NCI-H460 (cell line): ENCODE results near the gene MAD1L1. TPM values are rescaled to one million over a fixed set of nuclear protein-coding genes. Genes with fewer than 3 reads are reported as not detected.

Experiments
- DNase-seq: peaks from one replicate; pipeline ENCODE4 v3.0.0-alpha.2; 2016; ENCODE audit warnings: low read depth; ENCODE audit errors: extremely low read depth
- total RNA-seq: library from RNA; depleted of rRNA; stranded (reverse); fragments of >200 nt; shearing (Covaris generic); gene quantifications from 2 replicates; pipeline ENCODE4 v1.2.3, GENCODE V29; 2014

The MAD1L1 gene
- total RNA-seq, 1 experiment from 2014 or later: 25.9 TPM

DNA sequence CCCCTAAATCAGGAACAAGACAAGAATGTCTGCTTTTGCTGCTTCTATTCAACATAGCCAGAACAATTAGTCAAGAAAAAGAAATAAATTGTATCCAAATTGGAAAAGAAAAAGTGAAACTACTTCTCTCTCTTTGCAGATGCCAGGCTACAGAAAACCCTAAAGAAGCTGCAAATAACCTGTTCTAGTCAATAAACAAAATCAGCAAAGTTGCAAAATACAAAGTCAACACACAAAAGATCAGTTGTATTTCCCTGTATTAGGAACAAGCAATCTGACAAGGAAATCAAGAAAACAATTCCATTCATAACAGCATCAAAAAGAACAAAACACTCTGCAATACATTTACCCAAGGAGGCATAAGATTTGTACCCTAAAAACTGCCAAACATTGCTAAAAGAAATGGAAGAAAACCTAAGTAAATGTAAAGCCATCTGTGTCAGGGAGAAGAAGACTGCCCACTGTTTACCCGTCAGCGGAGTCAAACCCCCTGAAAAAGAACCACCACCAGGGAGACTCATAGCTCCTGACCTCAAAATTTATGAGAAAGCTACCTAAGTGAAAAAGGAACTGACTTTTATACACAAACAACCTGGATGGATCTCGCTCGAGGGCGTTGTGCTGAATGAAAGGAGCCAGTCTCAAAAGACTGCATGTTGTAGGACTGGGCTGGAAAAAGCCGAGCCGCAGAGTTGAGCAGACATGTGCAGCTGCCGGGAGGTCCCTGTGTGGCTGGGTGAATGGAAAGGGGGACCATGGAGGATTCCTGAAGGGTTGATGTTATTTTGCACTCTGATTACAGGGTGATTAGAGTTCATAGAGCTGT is 263.1 kb downstream of the MAD1L1 start:
- DNase-seq: no peak

- DNase-seq: no peak
These were observed 264.2 kb downstream of the MAD1L1 start for GRCh38 chr7:1968397-1969111.

DNA sequence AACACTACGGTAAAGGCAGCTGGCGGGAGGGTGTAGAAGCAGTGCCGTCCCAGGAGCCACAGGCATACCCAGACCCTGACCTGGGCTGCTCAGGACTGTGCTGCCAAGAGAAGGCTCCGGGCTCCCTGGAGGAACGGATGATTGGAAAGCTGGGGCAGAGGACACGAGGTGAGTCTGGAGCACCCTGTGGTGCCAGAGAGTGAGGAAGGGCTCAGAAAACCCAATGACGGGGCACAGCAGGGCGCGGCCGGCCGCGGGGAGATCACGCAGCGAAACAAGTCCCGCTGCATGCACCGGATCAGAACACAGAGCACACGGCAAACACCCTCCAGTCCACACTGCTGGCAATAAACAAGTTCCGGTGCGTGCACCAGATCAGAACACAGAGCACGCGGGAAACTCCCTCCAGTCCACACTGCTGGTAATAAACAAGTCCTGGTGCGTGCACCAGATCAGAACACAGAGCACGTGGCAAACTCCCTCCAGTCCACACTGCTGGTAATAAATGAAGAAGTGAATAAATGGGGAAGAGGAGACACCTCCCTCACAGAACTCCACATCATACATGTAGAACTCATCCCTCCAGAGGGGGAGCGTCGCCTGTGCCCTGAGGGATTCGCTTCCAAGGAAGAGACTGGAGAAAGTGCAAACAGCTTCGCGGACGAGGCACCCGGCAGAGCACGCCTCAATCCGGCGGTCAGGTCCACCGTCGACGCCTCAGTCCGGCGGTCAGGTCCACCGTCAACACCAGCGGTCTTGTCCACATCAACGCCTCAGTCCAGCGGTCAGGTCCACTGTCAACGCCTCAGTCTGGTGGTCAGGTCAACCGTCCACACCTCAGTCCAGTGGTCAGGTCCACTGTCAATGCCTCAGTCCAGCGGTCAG is 265.0 kb downstream of the MAD1L1 start:
- no peak for DNase-seq

DNA sequence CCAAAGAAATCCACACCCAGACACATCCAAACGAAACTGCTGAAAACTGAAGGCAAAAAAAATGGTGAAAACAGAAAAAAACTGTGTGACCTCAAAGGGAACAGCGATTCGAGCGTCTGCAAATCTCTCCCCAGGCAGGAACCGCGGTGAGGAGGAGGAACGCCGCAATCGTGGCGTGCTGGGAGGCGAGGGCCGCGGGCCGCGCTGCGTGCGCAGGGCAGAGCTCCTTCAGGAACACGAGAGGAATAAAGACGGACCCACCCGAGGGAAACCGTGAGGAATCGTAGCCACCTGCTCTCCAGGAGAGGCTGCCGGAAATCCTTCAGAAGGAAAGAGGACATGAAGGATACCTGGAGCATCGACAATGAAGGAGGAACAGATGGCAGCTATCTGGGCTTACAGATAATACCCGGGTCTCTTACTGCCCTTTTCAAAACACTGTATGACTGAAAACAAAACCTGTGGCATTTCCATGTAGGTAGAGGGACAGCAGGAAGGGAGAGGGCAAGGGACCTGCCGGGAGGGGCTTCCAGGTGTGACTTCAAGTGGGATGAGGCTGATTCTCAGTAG is 266.0 kb downstream of the MAD1L1 start:
- DNase-seq: no peak

DNA sequence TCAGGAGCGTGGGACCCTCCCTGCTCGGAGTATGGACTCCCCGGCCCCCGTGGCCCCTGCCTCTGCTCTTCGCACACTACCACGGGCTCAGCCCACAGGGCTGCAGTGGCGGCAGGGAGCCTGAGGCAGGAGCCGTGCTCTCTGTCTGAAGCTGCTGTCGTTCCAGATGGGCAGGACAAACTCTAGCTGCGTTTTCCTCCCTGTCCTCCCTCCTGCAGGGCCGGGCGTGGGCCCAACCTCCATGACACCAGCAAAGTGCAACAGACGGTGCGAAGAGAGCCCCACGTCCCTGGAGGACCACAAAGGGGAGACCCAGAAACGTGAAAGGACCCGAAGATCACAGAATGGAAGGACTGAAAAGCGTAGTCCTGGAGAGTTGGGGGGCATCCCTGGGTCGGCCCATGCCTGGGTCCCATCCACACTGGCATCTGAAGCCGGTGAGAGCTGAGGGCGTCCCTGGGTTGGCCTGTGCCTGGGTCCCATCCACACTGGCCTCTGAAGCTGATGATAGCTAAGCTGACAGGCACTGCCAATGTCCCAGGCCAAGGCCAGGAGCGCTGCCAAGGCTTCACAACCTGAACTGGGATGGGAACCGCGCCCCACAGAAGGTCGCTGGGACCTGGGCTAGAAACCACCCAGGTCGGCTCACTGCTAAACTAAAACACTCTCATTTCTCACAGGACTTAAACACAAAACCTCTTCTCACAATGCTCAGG is 267.0 kb downstream of the MAD1L1 start:
- no peak for DNase-seq

DNA sequence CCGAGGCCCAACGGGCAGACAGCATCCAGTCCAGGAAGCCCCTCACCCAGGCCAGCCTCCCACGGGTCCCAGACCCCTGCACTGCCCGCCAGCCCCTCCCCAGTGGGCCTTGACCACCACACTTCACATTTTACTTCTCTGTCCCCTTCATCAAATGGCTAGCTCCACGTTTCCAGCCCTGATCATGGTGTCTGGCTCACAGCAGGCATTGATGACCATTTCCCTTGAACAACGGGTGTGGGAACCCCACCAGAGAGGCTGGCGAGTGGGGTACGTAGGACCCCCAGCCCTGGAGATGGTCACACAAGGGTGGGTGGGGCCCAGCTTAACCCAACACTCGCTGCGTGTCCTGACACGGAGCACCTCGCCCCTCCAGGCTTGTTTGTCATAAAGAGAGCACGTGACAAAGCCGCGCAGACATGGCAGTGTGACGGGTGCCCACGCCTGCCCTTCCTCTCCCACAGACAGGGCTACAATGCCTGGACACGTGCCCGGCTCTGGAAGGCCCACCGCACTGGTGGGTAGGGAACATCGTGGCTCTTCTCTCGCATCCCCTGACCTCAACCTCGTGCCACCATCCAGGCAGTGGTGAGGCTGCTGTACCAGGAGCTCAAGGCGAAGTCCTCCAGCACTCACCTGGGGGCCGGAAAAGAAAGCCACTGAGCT is 267.7 kb downstream of the MAD1L1 start:
- DNase-seq: no peak

DNA sequence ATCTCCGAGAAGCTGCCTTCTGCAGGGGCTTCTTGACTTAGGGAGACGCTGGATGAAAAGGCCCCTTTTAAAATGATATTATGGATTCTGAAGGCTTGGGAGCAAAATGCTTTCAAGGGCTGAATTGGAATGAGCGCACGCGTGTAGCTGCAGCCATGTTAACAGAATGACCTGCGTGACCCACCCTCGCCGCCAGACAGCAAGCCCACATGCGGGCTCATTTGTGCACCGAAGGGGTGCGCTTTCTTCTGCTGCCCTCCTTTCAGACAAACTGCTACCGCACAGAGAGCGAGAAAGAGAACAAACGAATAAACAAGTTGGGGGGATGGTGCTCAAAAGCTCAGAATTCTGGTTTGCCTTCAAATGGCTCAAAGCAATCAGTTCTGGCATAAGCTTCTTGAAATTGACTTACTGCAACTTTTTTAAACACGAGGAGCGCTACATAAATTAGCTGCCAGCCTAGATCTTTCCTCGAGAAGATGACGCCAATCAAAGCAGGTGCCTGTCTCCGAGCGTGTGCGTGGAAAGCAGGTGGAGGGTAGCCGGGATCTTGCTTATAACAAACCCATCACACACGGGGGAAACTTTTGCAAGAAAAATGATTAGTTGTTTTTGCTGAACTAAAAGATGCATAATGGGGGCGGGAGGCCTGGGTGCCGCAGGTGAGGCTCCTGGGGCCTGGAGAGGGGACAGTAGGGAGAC is 268.4 kb downstream of the MAD1L1 start:
- no peak for DNase-seq

- DNase-seq: no peak
These were observed 269.2 kb downstream of the MAD1L1 start for GRCh38 chr7:1963575-1963974.

- no peak for DNase-seq
These were observed 271.0 kb downstream of the MAD1L1 start for GRCh38 chr7:1961701-1962276.

GRCh38 chr7:1959305-1959704 is 273.4 kb downstream of the MAD1L1 start:
- no peak for DNase-seq

- no peak for DNase-seq
These were observed 275.1 kb downstream of the MAD1L1 start for GRCh38 chr7:1957471-1958225.

- no peak for DNase-seq
These were observed 275.9 kb downstream of the MAD1L1 start for GRCh38 chr7:1956611-1957470.

GRCh38 chr7:1956141-1956540 is 276.6 kb downstream of the MAD1L1 start:
- DNase-seq: no peak

- no peak for DNase-seq
These were observed 278.3 kb downstream of the MAD1L1 start for GRCh38 chr7:1954366-1955004.

DNA sequence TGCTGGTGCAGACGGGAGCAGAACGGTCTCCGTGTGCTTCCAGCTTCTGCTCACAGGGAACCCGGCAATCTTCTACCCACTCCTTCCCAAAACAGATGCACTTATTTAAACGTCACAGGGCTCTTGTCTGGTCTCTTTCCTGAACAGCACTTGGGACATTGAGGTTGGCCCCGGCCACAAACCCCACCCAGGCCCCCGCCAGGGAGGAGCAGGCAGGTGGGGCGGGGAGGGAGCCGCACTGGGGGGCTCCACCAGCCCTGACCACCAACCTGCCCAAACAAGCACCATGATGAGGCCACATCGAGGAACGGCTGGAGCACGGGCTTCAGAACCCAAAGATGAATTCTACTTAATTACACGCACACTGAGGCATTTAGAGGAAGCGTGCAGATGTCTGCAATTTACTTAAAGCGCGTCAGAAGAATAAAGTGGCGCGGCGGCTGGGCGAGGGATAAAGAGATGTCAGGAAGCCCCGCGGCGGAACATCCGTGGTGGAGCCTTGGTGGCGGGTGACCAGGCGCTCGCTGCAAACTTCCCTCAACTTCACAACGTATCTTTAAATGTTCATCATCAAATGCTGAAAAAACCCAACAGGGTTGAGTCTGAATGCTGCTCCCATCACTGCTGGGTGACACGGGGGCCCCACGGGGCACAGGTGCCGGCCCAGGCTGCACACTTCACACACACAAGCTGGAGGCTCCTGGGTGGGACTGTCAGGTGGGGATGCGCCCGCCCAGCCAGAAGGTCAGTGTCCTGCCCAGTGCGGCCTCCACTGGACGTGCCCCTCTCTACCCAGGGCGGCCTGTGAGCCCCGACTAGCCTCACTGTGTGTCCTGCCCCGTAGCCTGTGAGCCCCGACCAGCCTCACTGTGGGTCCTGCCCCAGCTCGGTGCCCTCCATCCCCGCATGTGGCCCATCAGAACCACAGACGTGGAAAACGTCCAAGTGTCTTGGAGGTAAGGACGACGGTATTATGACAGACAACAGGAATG is 279.2 kb downstream of the MAD1L1 start:
- no peak for DNase-seq
